RCC 7860 (cell line): ENCODE data around the gene MYO9B.
A peak's percentile ranks its signal among the peaks of the same experiment; 100 is the strongest.

Source experiments
- DNase-seq: peaks from one replicate; pipeline ENCODE4 v3.0.0-alpha.2; 2015; ENCODE audit warnings: low spot score
- FAIRE-seq: peaks from 2 replicates; lab custom pipeline; 2012; peaks lifted over from hg19 to GRCh38; lab: Jason Lieb, UNC

MYO9B gene

DNA sequence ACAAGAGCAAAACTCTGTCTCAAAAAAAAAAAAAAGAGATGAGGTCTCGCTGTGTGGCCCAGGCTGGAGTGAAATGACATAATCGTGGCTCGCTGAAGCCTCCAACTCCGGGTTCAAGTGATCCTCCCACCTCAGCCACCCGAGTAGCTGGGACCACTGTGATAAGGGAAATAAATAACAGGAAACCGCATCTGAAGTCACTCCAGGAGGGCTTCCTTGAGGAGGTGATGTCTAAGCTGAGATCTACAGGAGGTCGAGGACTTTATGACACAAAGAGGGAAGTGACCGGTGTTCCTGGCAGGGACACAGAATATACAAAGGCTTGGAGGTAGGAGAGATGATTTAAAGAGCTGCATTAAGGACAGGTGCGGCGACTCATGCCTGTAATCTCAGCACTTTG, 179.1 kb downstream of the MYO9B start:
- DNase-seq (no peak), FAIRE-seq (no peak)

DNA sequence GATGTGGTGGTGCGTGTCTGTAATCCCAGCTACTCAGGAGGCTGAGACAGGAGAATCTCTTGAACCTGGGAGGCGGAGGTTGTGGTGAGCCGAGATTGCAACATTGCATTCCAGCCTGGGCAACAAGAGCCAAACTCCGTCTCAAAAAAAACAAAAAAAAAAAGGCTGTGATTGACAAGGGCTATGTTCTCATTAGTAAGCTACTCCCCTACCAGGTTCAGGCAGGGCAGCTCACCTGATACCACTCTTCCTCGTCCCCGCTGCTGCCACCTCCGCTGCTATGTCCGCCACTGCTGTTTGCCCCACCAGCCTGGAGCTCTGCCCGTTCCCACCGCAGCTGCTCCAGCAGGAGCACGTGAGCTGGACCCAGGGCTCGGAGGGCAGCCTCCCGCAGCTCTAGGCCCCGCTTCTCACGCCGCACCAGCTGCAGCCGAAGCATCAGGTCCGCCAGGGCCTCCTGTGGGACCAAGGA, 179.6 kb downstream of the MYO9B start:
- DNase-seq, result no peak
- no peak for FAIRE-seq

DNA sequence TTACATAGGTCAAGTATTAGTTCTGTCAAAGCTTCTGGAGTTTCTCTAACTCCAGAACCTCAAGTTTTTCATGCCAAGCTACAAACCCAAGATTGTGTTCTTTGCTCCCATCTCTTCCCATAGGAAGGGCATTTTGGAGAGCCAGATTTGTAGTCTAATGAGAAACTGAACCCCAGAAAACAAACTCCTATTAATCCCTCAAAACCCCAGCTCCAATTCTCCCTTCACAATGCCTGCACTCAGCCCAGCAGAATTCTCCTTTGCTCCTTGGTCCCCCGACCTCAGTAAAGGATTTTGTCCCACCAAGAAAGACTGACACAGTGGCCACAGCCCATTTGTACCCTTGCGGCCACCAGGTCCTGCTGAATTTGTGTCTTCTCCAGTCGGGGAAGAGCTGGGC, 180.6 kb downstream of the MYO9B start:
- FAIRE-seq (no peak), DNase-seq (no peak)

DNA sequence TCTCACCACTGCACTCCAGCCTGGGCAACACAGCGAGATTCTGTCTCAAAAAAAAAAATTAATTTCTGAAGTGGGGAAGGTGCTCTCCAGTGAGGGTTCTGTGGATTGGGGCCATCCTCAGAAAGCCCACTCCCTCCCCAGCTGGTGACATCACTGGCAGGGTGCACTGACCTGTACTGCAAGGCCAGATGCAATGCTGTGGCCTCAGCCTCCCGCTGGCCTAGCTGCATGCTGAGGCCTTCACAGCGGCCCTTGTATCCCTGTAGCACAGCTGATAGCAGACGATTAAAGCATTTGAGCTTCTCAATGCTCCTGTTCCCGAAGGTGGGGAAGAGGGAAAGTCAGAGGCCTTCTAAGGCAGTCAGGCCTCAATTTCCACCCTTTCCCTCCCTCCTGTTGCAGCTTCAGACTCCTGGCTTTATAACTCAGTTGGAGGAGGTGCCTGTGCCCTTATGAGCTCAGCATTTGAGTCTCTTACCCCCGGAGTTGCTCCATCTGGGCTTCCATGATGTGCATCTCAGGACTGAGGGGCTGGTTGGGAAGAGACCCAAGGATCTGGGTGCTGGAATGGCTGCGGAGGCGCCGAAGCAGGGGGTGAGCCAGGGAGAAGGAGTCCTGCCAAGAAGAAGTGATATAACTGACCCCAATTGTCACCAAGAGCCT, 183.7 kb downstream of the MYO9B start:
- FAIRE-seq (no peak), DNase-seq (no peak)

DNA sequence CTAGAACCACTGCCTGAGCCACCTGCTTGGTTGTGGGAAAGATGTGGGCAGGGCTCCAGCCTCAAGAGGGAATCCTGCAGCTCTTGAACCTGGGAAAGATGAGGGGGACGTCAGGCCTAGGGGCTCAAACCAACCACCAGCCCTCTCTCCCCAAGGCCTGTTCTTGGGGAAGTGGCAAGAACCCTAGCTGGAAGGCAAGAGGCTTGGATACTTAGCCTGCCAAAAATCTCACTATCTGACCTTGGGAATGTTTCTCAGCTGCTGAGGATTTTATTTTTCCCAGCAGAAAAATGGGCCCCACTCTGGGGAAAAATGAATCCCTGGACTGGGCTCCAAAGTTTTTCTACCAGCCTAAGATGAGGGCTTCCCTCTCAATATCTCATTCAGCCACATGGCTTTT, 184.4 kb downstream of the MYO9B start:
- no peak for DNase-seq
- FAIRE-seq, result no peak

DNA sequence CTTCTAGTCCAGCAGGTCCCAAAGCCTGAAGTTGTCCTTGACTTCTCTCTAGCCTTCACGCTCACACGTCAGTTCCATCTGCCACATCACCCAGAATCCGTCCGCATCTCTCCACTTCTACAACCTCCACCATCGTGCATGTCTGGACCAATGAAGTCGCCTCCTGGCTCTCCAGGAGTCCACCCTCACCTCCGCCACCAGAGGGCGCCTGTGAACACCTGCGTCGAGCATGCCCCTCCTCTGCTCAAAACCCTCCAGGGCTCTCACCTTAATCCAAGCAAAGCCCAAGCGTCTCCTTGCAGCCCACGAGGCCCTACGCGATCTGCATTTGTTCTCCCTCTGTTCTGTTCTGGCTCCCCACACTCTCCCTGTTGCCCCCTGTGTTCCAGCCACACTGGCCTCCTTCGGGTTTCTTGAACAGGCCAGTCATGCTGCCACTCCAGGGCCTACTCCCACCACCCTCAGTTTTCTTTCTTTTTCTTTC, 185.3 kb downstream of the MYO9B start:
- DNase-seq, result peak; percentile 68
- FAIRE-seq, result peak; percentile 37

DNA sequence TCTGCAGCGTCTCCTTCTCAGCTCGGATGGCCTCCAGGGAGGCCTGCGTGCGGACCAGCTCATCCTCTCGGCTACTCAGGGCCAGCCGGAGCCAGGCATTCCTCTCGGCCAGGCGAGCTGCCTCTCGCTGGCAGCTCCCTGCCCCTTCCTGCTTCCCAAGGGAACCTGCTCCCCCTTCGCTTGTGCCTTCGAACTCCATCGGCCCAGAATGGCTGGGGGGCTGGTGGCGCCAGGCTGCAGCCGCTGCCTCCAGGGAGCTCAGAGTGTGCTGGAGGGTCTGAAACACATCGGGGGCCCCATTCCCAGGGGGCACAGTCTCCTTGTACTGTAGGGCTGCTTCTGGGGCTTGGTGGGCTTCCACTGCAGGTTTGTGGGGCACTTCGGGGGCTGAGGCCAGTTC, 187.0 kb downstream of the MYO9B start:
- DNase-seq, result no peak
- no peak for FAIRE-seq
